ENCODE results near the gene RPGRIP1.

DNA sequence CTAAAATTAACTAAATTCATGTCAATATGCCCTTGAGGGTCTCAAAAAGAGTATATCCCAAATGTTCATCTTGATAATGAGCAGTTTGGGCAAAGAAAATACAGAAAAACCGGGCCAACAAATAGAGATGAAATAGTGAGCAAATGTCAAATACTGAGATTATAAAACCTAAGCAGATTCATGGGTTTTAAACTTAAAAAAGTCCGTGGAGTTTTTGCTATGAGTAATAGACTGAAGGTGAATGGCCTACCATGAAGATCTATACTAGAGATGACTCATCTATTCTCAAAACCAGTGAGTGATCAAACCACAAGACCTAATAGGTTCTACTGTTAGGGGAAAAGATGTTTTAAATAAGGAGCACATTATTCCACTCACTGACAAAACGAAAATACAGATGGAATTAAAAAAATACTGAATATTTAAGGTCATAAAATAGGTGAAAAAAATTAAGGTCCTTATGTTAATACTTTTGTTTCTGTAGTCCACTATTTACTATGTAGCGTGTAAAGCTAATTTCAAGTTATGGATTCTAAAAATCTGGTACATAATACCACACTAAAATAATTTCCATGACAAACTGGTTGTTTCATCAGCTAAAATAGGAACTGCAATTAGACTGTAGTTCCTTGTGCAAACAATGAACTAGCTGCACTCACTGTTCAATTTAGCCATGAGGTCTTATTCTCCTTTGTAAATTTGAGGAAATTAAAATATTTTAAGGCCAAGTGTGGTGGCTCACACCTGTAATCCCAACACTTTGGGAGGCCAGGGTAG, 15.7 kb upstream of the RPGRIP1 start:
- TF ChIP-seq, protein P1, sequence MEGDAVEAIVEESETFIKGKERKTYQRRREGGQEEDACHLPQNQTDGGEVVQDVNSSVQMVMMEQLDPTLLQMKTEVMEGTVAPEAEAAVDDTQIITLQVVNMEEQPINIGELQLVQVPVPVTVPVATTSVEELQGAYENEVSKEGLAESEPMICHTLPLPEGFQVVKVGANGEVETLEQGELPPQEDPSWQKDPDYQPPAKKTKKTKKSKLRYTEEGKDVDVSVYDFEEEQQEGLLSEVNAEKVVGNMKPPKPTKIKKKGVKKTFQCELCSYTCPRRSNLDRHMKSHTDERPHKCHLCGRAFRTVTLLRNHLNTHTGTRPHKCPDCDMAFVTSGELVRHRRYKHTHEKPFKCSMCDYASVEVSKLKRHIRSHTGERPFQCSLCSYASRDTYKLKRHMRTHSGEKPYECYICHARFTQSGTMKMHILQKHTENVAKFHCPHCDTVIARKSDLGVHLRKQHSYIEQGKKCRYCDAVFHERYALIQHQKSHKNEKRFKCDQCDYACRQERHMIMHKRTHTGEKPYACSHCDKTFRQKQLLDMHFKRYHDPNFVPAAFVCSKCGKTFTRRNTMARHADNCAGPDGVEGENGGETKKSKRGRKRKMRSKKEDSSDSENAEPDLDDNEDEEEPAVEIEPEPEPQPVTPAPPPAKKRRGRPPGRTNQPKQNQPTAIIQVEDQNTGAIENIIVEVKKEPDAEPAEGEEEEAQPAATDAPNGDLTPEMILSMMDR (IDR thresholded peaks at IDR 0.05; ENCODE audit: poor library complexity, severe bottlenecking), result no peak
- TF ChIP-seq TAF1 (IDR thresholded peaks at IDR 0.05; ENCODE audit: low read depth) (no peak), EP300 (conservative IDR thresholded peaks at IDR 0.05; ENCODE audit: poor library complexity, severe bottlenecking) (no peak)

All from neural cell (in vitro differentiated cells).